ENCODE results near the gene COL15A1.
"Not testable (repeated sequence)": the region's sequence is repeated elsewhere in the genome, so short reads cannot be mapped to it uniquely, and the experiment has no call there.

The COL15A1 gene

GRCh38 chr9:99092643-99093491 lies 149.2 kb downstream of the COL15A1 start:
- DNase-seq = peak; percentile 39 to 59

- peak in 1 of 2 experiments; percentile 46 for DNase-seq
Observed at GRCh38 chr9:99093492-99093791, 149.7 kb downstream of the COL15A1 start.

DNA sequence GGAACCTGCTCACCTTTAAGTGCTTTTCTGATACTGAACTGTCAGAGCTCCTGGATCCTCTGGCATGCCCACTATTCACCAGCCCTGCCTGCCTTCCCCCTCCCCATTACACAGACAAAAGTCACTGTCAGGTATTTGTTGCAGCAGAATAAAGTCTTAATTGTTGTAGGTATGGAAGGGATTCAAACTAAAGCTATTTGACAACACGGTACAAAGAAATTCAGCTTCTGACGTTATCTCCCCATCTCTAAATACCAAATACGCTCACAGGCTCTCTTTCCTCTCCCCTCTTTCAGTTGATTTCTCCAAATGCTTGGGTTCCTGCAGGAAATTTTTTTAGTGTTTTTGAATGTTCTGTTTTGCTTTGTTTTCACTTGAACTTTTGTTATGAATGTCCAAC lies 151.9 kb downstream of the COL15A1 start:
- DNase-seq = no peak

DNA sequence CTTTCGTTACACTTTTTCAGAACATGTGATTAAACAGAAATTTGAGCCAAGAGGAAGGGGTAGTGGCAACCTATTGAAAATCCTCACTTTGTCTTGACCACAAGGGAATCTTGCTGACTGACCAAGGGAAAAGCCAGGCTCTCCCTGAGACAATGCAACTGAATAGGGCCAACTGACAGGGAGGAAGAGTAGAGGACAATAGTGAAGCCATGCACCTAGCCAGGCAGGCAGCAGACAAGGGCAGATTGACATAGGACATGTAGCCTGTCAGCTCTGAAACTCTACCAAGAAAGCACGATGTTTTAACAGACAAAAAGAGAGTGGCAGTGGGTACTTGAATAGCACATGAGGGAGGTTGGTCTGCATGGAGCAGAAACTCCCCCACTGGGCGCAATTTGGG lies 152.7 kb downstream of the COL15A1 start:
- DNase-seq = no peak

DNA sequence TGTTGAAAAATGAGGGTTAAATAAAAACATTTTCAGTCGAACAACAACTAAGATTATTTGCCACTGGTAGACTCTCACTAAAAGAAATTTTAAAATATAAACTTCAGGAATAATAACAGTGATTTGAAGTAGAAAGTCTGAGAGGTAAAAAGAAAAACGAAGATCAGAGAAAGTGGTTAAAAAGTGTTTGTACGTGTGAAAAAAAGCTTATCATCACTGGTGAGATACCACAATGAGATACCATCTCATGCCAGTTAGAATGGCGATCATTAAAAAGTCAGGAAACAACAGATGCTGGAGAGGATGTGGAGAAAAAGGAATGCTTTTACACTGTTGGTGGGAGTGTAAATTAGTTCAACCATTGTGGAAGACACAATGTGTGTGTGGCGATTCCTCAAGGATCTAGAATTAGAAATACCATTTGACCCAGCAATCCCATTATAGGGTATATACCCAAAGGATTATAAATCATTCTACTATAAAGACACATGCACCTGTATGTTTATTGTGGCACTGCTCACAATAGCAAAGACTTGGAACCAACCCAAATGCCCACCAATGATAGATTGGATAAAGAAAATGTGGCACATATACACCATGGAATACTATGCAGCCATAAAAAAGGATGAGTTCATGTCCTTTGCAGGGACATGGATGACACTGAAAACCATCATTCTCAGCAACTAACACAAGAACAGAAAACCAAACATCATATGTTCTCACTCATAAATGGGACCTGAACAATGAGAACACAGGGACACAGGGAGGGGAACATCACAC lies 156.3 kb downstream of the COL15A1 start:
- not testable (repeated sequence) for DNase-seq

- DNase-seq = no peak
Observed at GRCh38 chr9:99101271-99101670, 157.6 kb downstream of the COL15A1 start.

DNA sequence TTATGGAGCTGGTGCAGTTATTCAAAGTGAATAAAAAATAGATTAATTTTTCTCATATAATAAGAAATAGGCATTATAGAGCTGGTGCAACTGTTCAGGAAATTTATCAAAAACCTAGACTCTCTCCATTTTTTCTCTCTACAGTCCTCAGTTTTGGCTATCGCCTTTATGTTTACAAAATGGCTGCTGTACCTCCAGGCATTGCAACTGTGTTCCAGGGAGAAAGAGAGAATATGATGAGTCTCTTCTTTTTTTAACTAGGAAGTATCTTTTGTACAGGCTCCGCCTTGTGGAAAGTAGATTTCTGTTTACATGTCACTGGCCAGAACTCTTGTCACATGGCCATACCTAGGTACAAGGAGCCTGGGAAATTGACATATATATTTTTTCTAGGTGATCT lies 158.1 kb downstream of the COL15A1 start:
- DNase-seq = no peak

GRCh38 chr9:99103054-99103895 lies 159.6 kb downstream of the COL15A1 start:
- DNase-seq = no peak

- no peak for DNase-seq
Observed at GRCh38 chr9:99103901-99104458, 160.3 kb downstream of the COL15A1 start.

- peak; percentile 91 for DNase-seq
Observed at GRCh38 chr9:99104459-99105151, 160.9 kb downstream of the COL15A1 start, which contains the start of gene TGFBR1. TGFBR1 (plus strand) TSS chr9:99105113; CDS start chr9:99105206, 93 bp downstream.

GRCh38 chr9:99105152-99106043 lies 161.7 kb downstream of the COL15A1 start:
- DNase-seq = peak; percentile 46 to 58

- DNase-seq = no peak
Observed at GRCh38 chr9:99106044-99106375, 162.3 kb downstream of the COL15A1 start.

DNA sequence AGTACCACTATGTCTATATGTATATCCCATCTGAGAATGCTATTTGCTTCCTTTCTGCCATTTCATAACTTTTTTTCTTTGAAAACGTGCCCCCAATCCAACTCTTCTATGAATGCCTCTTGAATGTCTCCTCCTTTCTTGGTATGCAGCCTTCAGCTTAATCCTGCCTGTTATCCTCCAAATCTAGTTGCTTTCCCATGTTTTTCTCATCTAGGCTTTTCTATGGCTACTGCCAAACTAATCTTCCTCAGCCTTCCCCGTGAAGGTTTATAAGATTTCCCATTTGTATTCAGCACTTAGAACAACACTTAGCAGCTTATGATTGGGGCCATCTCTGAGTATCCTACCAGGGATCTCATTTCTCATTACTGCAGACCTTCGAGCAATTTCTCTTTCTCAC lies 163.7 kb downstream of the COL15A1 start:
- DNase-seq = no peak

DNA sequence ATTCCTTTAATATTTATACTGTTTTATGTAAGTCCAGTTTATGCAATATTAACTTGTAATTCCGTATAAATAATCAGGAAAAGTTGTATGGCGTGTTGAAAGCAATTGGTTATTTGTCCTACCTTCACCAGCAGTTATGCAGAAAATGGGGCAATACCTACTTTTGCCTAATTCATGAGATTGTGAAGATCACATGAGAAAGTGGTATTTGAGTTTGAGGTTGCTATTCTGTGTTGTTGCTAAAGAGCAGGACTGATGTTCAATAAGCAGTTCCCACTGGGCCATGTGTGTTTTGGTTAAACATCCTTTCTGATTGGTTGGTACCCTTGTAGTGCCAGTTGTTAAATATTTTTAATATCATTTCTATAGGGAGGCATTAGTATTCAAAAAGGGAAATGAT lies 164.4 kb downstream of the COL15A1 start:
- no peak for DNase-seq

DNA sequence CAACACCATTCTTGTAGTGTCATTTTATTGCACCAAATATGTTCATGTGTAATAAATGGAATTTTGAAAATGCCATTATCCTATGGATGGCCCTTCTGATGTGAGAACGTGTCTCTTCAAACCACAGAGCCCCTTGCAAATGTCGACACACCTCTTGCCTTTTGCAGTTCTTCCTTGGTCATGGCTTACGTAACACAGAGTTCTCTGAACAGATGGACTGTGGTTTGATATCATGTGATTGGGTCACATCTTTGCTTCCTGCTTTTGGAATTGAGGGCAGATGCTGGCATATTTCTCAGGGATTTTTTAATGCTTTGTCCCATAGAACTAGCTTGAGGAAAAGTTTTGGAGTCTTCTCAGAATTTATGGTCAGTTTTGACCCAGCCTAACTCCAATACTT lies 165.8 kb downstream of the COL15A1 start:
- DNase-seq = no peak

DNA sequence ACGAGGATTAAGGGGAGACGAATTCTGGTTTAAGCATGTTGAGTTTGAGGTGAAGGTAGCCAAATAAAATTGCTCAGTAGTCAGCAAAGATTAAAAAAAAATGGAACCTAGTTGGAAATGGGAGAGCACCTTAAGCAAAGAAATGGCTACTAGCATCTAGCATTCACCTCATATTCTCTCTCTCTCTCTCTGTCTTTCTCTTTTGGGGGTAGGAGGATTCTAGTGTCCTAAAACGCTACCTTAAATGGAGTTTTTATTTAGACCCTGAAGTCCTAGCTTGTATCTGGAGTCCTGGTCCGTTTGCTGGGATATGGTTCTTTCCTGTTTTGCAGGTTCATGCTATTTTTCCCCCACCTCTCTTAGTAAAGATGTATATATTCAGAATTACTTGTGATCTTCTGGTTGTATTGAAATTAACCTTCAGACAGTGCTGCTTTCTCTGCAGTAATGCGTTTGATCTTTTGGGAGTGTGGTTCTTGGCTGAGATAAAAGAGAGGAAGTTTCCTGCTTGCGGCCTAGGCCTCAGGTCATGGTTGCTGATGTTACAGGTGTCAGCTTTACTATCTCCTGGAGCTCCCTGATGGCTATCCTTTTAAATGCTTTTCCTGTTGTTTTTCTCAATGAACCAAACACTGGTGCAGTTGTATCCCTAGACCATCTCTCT lies 169.2 kb downstream of the COL15A1 start:
- DNase-seq = no peak

- no peak for DNase-seq
Observed at GRCh38 chr9:99113414-99114048, 169.8 kb downstream of the COL15A1 start.

- DNase-seq = no peak
Observed at GRCh38 chr9:99114049-99114440, 170.3 kb downstream of the COL15A1 start.

DNA sequence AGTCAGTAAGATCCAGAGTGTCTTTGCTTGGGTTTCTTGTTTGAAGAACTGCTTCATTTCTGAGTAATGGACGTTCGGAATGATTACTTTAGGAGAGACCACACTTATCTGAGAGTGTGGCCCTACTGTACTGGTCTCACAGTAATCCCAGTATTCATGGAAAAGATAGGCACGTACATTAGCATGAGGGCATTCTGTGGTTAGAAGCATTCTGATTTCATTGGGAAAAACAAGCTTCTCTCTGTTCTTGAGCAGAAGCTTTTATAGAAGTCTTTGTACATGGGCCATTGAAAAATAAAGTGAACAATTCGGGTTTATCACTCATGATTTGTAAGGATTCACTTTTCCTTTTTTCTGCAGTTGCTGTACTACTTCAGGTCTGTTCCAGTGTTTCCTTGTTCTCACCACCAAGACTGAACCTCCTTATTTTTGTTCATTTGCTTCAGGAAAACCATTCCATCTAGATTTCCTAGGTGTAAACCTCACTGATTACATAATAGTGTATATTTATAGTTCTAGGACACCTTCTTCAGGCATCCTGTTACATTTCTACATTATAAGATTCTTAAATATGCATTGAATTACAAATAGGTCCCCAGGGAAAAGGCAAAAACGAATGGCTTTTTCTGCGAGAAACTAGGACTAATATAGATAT lies 171.3 kb downstream of the COL15A1 start:
- DNase-seq = no peak

GRCh38 chr9:99116003-99116411 lies 172.3 kb downstream of the COL15A1 start:
- no peak for DNase-seq
